Fibroblast of lung (primary cell): ENCODE results near the gene KCNE5.

Experiments
- EZH2 ChIP-seq: IDR thresholded peaks from 2 replicates; pipeline ENCODE4 v1.5.1; 2012; ENCODE audit warnings: low read length, control low read depth, mild to moderate bottlenecking; ENCODE audit errors: missing control alignments
- TF ChIP-seq, protein P1 (sequence below), 2 donors: IDR thresholded peaks in 1 of 2; conservative IDR thresholded peaks in 1 of 2; 1 replicate in 1 of 2; 2 replicates in 1 of 2; pipeline ENCODE4 v1.5.1; 2011 to 2012; ENCODE audit warnings: low read length in 2 of 2, control low read depth in 1 of 2, inconsistent platforms in 1 of 2, low read depth in 1 of 2, mild to moderate bottlenecking in 1 of 2

DNA sequence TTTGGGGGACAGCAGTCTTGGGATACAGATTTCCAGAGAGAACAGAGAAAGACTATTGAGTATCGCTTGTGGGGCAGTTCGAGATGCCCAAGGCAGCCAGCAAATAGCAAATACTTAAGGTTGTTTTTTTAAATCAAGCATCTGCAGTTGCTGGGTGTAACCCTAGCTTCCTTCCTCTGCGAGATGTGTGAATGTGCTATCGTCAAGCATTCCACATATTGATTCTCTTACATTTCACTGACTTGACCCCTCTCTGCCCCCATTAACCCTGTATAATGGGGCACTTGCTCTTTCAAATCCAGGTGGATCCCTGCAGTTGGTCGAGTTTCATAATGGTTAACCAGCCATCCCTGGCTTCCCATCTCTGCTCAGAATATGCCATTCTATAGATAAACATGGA is 23.5 kb downstream of the KCNE5 start:
- TF ChIP-seq, protein P1, sequence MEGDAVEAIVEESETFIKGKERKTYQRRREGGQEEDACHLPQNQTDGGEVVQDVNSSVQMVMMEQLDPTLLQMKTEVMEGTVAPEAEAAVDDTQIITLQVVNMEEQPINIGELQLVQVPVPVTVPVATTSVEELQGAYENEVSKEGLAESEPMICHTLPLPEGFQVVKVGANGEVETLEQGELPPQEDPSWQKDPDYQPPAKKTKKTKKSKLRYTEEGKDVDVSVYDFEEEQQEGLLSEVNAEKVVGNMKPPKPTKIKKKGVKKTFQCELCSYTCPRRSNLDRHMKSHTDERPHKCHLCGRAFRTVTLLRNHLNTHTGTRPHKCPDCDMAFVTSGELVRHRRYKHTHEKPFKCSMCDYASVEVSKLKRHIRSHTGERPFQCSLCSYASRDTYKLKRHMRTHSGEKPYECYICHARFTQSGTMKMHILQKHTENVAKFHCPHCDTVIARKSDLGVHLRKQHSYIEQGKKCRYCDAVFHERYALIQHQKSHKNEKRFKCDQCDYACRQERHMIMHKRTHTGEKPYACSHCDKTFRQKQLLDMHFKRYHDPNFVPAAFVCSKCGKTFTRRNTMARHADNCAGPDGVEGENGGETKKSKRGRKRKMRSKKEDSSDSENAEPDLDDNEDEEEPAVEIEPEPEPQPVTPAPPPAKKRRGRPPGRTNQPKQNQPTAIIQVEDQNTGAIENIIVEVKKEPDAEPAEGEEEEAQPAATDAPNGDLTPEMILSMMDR (conservative IDR thresholded peaks at IDR 0.05 in 1 of 2, IDR thresholded peaks at IDR 0.05 in 1 of 2; ENCODE audit: low read depth in 1 of 2, low read length in 2 of 2): no peak
- TF ChIP-seq EZH2: no peak
